H4 (cell line): Measurements from ENCODE around the gene COL19A1. TPM values are rescaled to one million over a fixed set of nuclear protein-coding genes. Genes with fewer than 3 reads are reported as not detected.

ENCODE experiments used
- DNase-seq: peaks from one replicate; pipeline ENCODE4 v3.0.0-alpha.2; 2015; ENCODE audit warnings: low spot score
- total RNA-seq: library from RNA; depleted of rRNA; stranded (reverse); fragments of >200 nt; shearing (Covaris generic); gene quantifications from 2 replicates; pipeline ENCODE4 v1.2.3, GENCODE V29; 2014

COL19A1 gene
- total RNA-seq, 1 experiment from 2014 or later = 1.5 TPM

DNA sequence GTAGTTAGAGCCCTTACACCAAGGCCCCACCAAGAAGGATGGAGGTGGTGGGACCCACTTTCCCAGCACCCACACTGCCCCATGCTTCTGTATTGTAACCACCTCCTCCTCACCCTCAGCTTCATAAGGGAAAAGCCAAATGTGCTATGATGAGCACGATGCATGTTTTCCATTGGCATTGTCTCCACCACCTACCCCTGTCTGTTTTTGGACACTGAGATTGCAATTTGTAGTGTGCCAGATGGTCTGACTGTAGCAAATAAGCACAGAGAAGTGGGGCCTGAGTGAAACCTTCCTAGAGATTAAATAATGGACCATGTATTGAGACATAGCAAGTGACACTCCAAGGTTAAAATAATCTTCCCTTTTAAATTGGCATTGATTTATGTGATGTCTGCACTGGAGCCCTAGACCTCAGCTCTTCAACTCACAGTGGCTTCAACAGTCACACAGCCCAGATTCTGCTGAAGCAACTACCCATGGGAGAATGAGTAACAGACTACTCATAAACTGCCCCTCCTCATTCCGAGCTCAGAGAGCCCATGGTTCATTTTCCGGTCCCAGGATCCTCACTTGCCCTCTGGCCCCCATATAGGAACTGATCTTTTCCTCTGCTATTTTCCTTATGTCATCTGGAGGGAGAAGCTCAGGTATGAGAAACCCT is 258.7 kb downstream of the COL19A1 start:
- peak; percentile 14 for DNase-seq

DNA sequence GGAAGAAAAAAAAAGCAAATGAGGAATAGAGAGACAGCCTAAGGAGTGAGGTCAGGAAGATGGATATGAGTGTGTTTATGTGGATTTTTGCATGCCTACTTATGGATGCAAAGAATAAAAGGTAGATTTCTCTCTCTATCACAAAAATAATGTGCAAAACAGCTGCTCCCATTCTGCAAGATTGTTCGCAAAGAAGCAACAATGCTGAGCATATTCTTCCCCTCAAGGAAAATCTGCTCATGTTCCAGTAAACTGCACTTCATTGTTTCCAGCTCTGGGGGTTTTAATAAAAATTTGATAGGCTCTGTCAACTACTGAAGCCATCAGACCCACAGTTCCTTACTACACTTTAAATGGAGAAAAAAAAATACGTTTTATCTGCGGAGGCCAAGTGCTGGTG is 259.2 kb downstream of the COL19A1 start:
- DNase-seq = no peak

DNA sequence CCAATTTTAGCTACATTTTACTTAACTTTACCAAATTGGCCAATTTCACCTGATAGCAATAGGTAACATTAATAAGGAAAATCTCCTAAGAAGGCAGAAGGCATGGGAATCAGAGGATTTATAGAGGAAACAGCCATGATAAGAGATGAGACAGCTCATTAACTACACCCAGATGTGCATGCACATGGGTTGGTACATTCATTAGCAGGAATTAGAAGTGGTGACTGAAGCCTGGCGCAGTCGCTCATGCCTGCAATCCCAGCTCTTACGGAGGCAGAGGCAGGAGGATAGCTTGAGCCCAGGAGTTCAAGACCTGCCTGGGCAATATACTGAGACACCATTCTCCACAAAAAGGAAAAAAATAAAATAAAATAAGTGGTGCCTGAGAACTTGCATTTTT is 263.0 kb downstream of the COL19A1 start:
- no peak for DNase-seq

DNA sequence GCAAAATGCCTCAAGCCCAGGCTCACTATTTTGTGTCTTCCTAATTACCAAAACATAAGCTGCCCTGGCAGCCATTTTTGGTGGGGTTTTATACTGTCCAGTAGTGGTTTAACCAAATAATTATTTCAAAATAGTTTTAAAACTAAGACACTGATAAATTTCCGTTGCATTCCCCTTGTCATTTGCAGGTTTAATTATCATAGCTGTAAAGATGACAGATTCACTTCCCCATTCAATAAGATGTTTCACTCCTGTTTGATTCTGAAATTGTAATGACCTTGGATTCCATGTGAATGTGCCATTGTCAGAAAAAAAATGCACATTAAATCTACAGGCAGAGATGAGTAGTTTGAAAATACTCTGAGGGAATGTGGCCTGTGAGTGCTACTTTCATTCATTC is 264.5 kb downstream of the COL19A1 start:
- DNase-seq = no peak

DNA sequence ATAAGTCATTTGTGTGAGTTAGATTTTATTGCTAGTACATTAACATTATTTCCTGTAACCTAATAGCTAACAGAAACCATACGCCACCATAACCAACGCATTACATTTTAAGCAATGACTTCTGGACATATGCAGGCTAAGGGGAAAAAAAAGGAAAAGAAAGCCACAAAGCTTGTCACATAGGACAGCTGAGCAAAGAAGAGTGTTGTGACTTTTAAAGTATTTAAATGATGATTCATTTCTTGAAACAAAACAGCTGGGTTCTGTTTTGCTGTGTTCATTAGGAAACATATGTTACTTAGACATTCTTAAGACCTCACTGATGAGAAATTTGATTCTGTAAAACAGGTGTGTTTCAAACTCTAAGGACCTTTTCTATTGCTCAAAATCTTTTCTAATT is 265.2 kb downstream of the COL19A1 start:
- DNase-seq = no peak

DNA sequence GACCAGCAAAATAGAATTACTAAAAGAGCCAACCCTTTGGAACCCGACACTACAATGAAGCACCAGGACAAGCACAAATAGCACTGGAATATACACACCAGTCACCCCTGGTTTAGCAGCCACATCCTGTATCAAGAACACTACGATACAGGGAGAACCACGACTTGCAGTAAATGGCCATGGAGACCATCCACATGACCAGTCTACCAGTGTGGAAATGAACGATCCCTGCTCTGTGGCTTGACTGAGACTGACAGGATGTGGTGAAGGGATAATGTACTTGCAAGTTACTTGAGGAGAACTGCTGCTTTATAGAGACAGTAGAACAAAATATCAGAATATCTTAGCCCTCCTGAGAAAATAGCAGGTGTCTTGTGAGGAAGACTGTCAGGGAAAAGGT is 266.9 kb downstream of the COL19A1 start:
- no peak for DNase-seq

DNA sequence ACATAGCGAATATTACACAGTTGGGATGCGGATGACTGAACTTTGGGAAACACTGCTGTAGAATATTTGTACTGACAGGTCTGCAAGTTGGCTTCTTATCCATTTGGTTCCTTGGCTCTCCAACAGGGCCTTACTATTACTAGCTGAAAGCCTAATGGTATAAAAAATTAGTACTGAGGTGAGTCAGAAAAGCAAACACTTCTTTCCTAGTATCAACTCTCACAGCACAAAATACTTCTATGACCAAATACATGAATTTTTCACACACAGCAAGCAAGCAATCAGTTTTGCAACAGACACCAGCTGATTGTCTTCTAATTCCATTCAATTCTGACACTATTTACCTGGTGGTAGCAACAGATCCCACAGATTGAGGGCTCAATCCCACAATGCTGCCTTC is 268.2 kb downstream of the COL19A1 start:
- DNase-seq = no peak

DNA sequence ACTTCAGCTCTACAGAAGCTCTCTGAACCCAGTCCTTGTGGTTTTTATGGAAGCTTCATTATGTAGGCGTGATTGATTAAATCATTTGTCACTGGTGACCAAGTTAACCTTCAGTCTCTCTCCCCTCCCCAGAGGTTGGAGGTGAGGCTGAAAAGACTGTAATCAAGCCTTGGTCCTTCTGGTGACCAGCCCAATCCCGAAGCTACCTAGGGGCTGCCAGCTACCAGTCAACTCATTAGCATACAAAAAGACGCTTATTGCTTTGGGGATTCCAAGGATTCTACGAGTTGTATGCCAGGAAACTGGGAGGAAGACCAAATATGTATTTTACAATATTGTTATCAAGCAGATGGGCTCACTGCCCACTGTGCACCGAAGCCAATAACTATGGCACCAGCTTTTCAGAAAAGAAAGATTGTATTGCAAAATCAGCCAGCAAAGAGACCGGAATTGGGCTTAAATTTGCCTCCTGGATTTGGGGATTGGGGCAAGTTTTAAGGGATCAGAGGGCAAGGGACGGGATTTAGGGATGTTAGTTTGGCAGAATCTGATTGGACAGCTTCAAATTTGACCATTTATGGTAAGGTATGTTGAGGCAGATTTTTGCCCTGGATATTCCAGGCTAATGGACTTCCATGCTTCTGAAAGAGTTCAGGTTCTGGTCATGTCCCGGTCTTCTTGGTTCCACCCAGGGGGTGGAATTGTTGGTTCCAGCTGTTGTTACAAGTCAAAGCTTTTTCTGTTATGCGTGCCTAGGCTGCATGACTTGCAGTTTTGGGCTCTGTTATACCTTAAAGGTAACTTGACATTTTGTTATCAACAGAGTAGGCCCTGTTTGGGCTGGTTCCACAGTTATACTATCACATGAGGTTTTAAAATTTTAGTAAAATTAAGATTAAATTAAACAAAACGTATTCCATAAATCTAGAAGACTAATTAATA is 269.1 kb downstream of the COL19A1 start:
- no peak for DNase-seq

DNA sequence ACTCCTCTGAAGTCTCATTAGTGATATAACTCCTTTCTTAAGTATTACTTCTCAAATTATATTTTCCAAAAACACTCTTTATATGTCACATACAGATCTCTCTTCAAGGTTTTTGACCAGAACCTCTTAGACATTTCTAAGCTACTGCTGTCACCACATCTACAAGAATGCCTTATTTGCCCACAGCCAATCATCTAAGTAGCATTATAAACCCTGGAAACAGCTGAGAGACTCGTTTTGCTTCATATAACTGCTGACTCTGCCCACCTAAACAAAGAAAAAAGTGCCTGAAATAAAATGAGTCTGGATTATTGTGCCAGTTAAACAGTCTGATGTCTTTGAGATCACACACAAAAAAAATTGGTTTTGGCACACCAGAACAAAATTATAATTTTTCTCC is 270.6 kb downstream of the COL19A1 start:
- no peak for DNase-seq

DNA sequence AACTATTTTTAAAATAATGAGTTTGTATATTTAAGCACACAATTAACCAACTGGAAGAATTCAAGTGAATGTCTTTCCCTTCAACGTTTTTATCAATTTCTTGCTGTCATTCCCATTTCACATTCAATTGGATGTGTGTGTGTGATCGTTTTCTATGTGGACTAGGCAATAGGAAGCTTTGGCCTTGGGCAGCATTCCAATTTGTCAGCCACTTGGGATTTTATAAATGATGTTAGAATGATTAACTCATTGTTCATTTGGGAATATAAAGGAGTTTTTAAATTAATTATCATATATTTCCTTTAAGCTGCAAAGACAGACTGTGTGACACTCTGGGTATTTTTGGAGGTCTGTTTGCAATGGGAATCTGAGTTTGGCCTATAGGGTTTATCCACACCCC is 274.1 kb downstream of the COL19A1 start:
- no peak for DNase-seq

DNA sequence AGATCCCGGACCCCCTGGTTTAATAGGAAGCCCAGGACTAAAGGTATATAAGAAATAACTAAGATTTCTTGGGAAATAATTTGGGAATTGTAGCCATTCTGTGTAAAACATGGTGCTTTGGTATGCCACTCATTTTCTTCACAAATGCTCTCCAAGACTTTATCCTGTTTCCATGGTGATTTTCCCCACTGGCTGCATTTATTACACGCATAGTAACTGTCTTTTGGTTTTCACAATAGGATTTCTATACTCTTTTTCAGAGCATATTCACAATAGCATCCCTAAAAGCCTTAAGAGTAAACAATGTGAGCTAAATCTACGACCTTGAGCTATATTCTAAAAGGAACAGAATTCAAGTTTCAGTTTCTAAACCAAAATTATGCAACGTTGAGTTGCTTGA is 275.7 kb downstream of the COL19A1 start:
- DNase-seq = no peak

DNA sequence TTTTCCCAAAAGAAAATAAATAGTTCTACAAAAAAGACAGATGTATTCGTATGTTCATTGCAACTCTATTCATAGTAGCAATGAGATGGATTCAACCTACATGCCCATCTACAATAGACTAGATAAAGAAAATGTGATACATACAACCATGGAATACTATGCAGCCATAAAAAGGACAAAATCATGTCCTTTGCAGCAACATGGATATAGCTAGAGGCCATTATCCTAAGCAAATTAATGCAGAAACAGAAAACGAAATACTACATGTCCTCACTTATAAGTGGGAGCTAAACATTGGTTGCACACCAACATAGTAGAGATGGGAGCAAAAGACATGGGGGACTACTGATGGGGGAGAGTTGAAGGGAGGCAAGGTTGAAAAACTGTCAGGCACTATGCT is 278.8 kb downstream of the COL19A1 start:
- DNase-seq = no peak

DNA sequence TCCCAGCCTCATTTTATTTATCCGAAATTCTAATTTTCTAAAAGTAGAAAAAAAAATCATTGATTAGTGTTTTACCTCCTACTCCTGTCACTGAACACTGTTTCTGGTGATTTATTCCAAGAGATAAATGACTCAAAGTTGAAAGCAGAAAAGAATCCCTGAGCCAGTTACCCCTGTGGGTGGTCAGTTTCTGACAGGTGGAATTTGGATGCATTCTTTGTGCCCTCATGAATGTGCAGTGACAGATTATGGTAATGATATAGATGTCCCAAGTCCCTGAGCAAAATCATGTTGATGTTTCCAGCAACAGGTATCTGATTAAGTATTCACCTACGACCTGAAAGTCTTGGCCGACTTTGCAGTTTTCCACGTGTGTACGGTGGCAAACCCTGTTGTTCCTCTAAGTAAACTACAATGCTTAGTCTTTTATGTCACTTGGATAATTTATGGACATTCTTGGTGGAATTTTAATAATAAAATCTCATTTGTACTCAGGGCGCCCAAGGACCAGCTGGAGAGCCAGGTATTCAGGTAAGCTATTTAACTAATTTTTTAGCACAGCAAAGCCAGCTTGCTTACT is 282.9 kb downstream of the COL19A1 start:
- DNase-seq = no peak

DNA sequence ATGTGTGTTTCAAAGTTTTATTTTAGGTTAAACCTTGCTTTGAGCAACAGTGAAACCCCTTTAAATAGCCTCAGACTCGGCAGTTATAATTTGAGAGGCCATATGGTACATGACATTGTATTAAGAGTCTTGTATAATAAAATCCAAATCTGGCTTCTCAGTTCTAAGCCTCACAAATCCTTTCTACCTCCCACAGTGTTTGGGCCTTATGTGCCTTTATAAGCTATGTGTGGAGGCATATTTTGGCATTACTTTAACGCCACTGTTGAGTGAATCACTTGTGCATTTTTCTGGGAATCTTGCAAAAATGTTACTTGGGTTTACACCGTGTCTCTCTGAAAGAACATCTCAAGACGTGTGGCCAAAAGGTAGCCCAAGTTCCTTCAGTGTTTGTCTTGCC is 284.2 kb downstream of the COL19A1 start:
- DNase-seq = no peak

DNA sequence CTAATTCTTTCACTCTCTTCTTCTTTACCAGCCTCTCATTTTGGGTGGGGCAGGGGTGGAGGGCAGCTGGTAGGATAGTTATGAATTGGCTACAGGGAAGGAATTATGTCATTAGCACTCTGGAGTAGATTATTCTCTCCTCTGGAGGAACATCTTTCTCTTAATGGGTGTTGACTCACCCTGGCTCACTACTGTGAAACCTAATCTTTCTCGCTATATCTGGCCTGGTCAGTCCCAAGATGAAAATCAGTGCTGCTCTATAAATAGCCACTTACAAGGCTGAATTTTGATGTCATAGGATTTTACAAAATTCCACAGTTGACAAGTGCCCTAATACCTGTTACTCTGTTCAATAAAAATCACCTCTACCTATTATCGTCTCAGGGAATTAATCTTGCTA is 285.3 kb downstream of the COL19A1 start:
- DNase-seq = no peak

DNA sequence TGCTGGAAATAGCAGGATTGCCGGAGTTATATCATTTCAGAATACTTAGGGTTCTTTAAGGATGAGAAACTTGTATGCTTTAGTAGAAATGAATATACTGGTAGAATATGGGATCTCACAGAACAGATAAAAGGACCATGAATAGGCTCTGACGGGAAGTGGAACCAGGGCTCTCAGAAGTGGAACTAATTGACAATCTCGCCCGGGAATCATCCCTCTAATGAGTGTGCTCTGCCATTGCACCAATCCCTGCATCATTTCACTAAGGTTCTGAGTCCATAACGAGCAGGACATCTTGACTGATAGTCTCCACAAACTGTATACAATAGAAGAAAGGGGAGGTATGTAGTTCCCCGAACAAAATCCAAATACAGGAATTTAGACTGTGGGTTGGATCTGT is 286.4 kb downstream of the COL19A1 start:
- no peak for DNase-seq

DNA sequence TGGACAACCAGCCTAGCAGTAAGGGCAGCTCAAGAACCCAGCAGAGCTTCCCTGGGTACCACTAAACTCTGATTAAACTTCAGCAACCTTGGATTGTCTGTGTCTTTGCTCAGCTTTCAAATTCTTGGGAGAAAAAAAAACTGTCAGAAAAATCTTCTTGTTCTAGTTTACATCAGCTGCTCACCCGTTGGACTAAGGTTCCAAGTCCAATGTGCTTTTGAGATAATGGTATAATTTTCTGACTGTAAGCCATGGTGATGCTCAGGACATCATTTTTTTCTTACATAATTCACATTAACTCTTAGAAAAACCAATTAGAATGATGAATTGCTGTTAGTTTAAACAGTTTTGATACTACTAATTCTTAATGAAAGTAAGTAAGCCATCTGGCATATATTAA is 290.7 kb downstream of the COL19A1 start:
- DNase-seq = no peak

DNA sequence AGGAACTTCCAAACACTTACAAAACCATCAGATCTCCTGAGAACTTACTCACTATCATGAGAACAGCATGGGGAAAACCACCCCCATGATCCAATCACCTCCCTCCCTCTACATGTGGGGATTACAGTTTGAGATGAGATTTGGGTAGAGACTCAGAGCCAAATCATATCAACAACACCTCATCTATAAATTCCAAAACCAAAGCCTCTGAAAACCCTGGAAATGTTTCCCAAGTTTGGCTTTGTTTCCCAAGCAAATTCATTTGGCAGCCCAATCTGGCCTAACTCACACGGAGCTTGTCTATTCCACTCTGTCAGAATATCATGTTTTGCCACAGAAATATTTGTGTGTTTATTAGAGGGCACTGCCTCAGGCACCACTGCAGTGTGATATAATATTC is 293.9 kb downstream of the COL19A1 start:
- no peak for DNase-seq

DNA sequence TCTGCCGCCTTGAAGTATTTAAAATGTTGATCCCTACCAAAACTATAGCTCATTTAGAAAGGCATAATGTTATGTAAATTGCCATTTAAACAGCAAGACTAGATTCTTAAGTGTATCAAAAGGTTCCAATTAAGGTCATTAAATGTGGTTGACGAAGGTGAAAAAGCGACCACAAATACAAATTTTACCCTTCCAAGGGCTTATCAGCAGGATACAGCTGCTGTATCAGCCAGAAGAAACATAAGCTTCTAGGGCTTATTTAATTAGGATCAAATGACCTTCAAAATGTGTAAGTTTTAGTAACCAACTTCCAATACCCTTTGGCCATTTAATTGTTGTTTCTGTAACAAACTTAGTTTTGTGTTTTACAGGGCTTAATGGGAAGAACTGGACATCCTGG is 296.6 kb downstream of the COL19A1 start:
- DNase-seq = no peak

DNA sequence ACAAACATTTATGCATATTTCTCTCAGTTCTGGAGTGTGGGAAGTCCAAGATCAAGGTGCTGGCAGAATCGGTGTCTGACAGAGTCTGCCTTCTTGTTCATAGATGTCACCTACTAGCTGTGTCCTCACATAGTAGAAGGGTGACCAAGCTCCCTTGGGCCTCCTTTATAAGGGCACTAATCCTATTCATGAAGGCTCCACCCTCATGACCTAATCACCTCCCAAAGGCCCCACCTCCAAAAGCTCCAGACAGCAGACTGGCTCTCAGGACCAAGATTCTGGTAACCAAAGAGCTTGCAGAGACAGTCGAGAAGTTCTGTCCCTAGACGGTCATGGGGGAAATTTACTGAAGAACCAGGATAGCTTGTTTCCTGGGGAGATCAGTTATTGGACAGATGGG is 297.4 kb downstream of the COL19A1 start:
- DNase-seq = no peak

DNA sequence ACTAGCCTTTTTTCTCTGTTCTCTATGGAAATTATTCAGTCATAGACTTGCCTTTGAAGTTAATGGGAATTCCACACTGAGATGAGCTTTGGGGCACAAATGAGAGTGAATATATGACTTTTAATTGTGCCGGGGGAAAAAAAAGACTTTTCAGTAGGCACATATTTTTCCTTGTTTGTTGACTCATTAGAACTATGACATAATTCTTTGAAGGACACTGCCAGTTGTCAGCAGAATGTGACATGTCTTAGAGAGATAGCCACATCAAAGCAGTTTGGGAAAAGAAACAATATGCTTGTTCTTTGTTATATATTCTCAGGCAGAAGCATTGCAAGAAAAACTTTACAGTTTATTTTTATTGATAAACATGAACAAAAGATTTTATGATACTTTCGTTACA is 298.2 kb downstream of the COL19A1 start:
- no peak for DNase-seq

DNA sequence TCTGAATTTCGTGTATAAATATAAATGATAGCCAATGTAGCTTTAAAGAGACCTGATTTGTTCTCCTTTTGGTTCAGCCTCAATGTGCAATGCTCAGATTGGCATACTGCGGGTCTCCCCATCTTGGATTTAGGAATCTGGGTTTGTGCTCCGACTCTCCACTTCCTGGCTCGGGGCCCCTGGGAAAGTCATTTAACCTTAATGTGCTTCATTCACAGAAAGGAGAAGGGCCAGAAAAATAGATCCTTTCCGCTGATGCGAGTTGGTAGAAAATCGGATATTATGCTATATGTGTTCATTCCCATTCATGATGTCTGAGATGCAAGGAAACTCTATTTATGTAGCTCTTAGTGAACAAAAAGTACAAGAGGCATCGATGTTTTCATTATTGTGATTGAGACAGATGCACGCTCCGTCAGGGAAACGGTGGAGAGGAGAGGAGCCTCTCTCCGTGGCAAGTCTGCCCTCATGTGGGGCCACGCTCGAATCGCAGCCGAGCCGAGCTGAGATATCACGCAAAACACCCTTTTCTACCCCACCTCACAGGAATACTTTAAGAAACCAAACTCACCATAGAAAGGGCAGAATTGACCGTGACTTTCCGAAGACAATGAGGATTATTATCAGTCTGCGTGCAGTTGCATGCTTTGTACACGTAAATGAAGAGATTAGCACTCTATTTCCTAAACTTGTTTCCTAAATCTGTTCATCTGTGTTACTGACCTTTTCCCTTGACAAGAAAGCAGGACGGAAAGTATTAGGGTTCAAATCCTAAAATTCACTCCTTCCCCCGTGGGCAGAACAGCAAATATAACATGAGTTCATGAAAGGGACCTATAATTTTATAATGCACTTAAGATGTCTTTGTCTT is 300.0 kb downstream of the COL19A1 start:
- peak; percentile 62 for DNase-seq
